Adrenal gland (tissue), 12 donors: Measurements from ENCODE around the gene NXPE3. TPM values are rescaled to one million over a fixed set of nuclear protein-coding genes. Genes with fewer than 3 reads are reported as not detected.
A peak's percentile ranks its signal among the peaks of the same experiment; 100 is the strongest.

Experiments used
- DNase-seq, 7 donors: peaks; one replicate each; pipeline ENCODE4 v3.0.0-alpha.2; 2019 to 2020
- H3K27ac ChIP-seq, 5 donors: fragments of 200-600 bp; sonication (generic) in 4 of 5; 1 replicate in 3 of 5; 2 replicates in 2 of 5; pipeline versions ENCODE4 v1.5.1 to v1.8.0; 2016 to 2020; ENCODE audit warnings: mild to moderate bottlenecking in 1 of 5
- H3K27me3 ChIP-seq: fragments of 200-600 bp; 2 replicates; pipeline ENCODE4 v1.8.0; 2021
- H3K36me3 ChIP-seq, 2 donors: fragments of 200-600 bp; replicated peaks in 1 of 2; 1 replicate in 1 of 2; 2 replicates in 1 of 2; pipeline versions ENCODE4 v1.5.1 to v1.8.0; 2018 to 2022
- H3K4me1 ChIP-seq, 2 donors: fragments of 200-600 bp; replicated peaks in 1 of 2; 1 replicate in 1 of 2; 2 replicates in 1 of 2; pipeline versions ENCODE4 v1.5.1 to v1.8.0; 2018 to 2021
- H3K4me3 ChIP-seq, 4 donors: fragments of 200-600 bp; sonication (generic) in 3 of 4; one replicate each; pipeline ENCODE4 v1.5.1; 2016 to 2018
- H3K9me3 ChIP-seq, 3 donors: fragments of 200-600 bp; sonication (generic) in 1 of 3; replicated peaks in 1 of 3; 1 replicate in 2 of 3; 2 replicates in 1 of 3; pipeline versions ENCODE4 v1.5.1 to v1.8.0; 2016 to 2021
- CTCF ChIP-seq, 6 experiments: fragments of 450-650 bp in 4 of 6; fragments of 200-600 bp in 2 of 6; sonication (generic) in 1 of 6; IDR thresholded peaks; 1 replicate in 5 of 6; 2 replicates in 1 of 6; pipeline versions ENCODE4 v1.5.1 to v1.8.0; 2016 to 2021; ENCODE audit warnings: antibody characterized with exemption in 6 of 6, mild to moderate bottlenecking in 2 of 6, moderate library complexity in 1 of 6
- POLR2A ChIP-seq, 2 donors: fragments of 450-650 bp; IDR thresholded peaks; one replicate each; pipeline ENCODE4 v1.6.1; 2017; ENCODE audit warnings: antibody characterized with exemption in 2 of 2, mild to moderate bottlenecking in 2 of 2, moderate library complexity in 1 of 2
- WGBS, 4 donors: extraction: QIAGEN DNeasy Blood & Tissue Kit in 2 of 4; methylation state at CpG; one replicate each; pipeline versions ENCODE4 v1.1.5 to v1.1.7; 2013 to 2017; 5-methylcytosine and 5-hydroxymethylcytosine counted together
- intact Hi-C, 2 donors: fragments of 100-400 bp; cut with DNase I; formaldehyde crosslinking; loops; one replicate each; pipeline versions ENCODE4 v1.14.1 to v1.15.0; 2022 to 2023
- polyA plus RNA-seq, 3 donors: library from polyadenylated mRNA; stranded (reverse); fragments of 200-250 nt in 2 of 3; fragments of 350-450 nt in 1 of 3; fragmentation: Illumina TruSeq in 1 of 3; extraction: RNeasy Lipid Tissue Mini Kit (QIAGEN cat#74804) in 1 of 3; gene quantifications; one replicate each; pipeline ENCODE4 v1.2.3, GENCODE V29; 2013 to 2014
- total RNA-seq, 9 donors: library from RNA; depleted of rRNA in 4 of 9; stranded (reverse); fragments of >200 nt in 4 of 9; fragments of 120-200 nt in 1 of 9; fragmentation: NEBNext Ultra II Directional in 1 of 9; extraction: Animal tissue kit (Norgen Biotek cat#: 25700) in 1 of 9; gene quantifications; one replicate each; pipeline versions ENCODE4 v1.1.0 to v1.2.4, GENCODE V29; 2013 to 2023
- donor health status: healthy with polysubstance abuse.
- donor health status: Bipolar disorder and iron deficiency.
- donor health status: DM: yes; HTN: yes; CAD: no.
- donor health status: DM: no; HTN: no; CAD: no.
- donor health status: DM: no; HTN: no; CAD: no.
- donor health status: DM: yes; HTN: yes; CAD: no.

The NXPE3 gene
- total and polyA plus RNA-seq, 12 donors = 2.7 to 25.2 (median 7.8) TPM

GRCh38 chr3:101779822-101780381 is 891 bp downstream of the NXPE3 start:
- Histone ChIP-seq H3K27me3 (no peaks in the 10 kb centered on the region), H3K4me3 (peak overlapping the region in 3 of 4 donors; percentile 75 to 81 (median 76)), H3K36me3 (peaks cover 0 to 14% of the 10 kb centered on the region in 2 donors), H3K27ac (peak overlapping the region in 2 of 5 donors; percentile 83 to 91), H3K4me1 (peaks cover 4% of the 10 kb centered on the region in 2 donors), H3K9me3 (no peaks in the 10 kb centered on the region)
- intact Hi-C loops = no loop called here
- TF ChIP-seq CTCF (IDR thresholded peaks at IDR 0.05) (no peak), POLR2A (IDR thresholded peaks at IDR 0.05) (no peak)
- WGBS, 4 donors = 27 to 40% (median 33%) methylated on average over 7 to 9 of the region's 9 CpGs
- no peak for DNase-seq

GRCh38 chr3:101780661-101781060 is 1.6 kb downstream of the NXPE3 start:
- intact Hi-C loops = no loop called here
- TF ChIP-seq CTCF (IDR thresholded peaks at IDR 0.05) (no peak), POLR2A (IDR thresholded peaks at IDR 0.05) (no peak)
- Histone ChIP-seq H3K4me3 (no peak overlapping the region), H3K9me3 (no peaks in the 10 kb centered on the region), H3K36me3 (peaks cover 0 to 20% of the 10 kb centered on the region in 2 donors), H3K27me3 (no peaks in the 10 kb centered on the region), H3K27ac (peak overlapping the region in 2 of 5 donors; percentile 4 to 35), H3K4me1 (peaks cover 4% of the 10 kb centered on the region in 2 donors)
- DNase-seq = peak in 2 of 7 donors; percentile 5 to 29
- 62 to 73% (median 65%) methylated on average over 2 of the region's 2 CpGs for WGBS, 4 donors

GRCh38 chr3:101781166-101781565 is 2.2 kb downstream of the NXPE3 start:
- peaks cover 4% of the 10 kb centered on the region in 2 donors for H3K4me1 ChIP-seq
- H3K27ac ChIP-seq = no peak overlapping the region
- DNase-seq = no peak
- intact Hi-C loops = no loop called here
- H3K9me3 ChIP-seq = no peaks in the 10 kb centered on the region
- peaks cover 0 to 25% of the 10 kb centered on the region in 2 donors for H3K36me3 ChIP-seq
- H3K27me3 ChIP-seq = no peaks in the 10 kb centered on the region
- no peak for TF ChIP-seq CTCF (IDR thresholded peaks at IDR 0.05)
- no peak for TF ChIP-seq POLR2A (IDR thresholded peaks at IDR 0.05)
- H3K4me3 ChIP-seq = no peak overlapping the region

GRCh38 chr3:101784855-101785613 is 6.0 kb downstream of the NXPE3 start:
- Histone ChIP-seq H3K36me3 (peaks cover 0 to 37% of the 10 kb centered on the region in 2 donors), H3K27ac (peak overlapping the region in 3 of 5 donors; percentile 7 to 70 (median 14)), H3K4me1 (no peaks in the 10 kb centered on the region), H3K9me3 (no peaks in the 10 kb centered on the region), H3K4me3 (no peak overlapping the region), H3K27me3 (no peaks in the 10 kb centered on the region)
- TF ChIP-seq POLR2A (IDR thresholded peaks at IDR 0.05) (no peak), CTCF (IDR thresholded peaks at IDR 0.05) (no peak)
- whole genome bisulfite sequencing, 4 donors = 74 to 80% (median 75%) methylated on average over 5 of the region's 5 CpGs
- no peak for DNase-seq
- intact Hi-C loops = no loop called here
